GM12872 (cell line): ENCODE data around the gene BTBD2.

ENCODE experiments used
- TF ChIP-seq, protein P1 (sequence below): IDR thresholded peaks from 3 replicates; pipeline ENCODE4 v1.5.1; 2011; ENCODE audit warnings: low read depth, mild to moderate bottlenecking, low read length, moderate library complexity; ENCODE audit not compliant: insufficient read depth

The BTBD2 gene

DNA sequence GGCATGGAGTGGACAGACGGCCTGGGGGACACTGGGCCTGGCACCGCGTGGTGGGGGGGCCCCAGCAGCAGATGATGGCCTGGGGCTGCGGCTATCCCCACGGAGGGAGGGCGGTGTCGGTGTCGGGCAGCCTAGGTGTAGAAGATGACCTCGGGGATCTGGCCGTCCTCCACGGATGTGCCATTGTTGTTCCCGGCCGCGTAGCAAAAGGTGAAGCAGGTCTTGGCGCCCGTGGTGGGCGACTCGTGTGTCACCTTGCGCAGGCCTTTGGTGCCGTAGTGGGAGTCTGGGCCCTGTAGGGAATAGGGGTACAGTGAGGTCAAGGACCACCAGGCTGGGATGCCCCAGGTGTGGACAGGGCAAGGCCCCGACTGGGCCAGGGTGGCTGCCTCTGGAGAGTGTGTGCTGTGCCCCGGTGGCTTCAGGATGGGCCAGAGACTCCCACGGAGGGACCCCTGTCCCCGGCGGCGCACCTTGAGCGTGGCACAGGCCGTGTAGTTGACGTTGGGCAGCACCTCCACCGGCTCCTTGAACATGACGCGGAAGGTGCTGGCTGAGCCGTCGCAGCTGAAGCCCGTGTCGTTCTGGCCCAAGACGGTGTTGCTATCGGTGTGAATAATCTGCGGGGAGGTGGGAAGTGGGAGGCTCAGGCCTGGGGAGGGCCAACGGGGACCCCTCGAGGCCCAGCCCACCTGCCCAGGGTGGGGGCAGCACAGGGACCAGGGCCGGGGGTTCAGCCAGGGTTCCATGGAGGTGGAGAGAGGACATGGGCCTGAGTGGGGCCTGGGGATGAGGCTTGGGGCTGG, 29.0 kb downstream of the BTBD2 start:
- TF ChIP-seq, protein P1, sequence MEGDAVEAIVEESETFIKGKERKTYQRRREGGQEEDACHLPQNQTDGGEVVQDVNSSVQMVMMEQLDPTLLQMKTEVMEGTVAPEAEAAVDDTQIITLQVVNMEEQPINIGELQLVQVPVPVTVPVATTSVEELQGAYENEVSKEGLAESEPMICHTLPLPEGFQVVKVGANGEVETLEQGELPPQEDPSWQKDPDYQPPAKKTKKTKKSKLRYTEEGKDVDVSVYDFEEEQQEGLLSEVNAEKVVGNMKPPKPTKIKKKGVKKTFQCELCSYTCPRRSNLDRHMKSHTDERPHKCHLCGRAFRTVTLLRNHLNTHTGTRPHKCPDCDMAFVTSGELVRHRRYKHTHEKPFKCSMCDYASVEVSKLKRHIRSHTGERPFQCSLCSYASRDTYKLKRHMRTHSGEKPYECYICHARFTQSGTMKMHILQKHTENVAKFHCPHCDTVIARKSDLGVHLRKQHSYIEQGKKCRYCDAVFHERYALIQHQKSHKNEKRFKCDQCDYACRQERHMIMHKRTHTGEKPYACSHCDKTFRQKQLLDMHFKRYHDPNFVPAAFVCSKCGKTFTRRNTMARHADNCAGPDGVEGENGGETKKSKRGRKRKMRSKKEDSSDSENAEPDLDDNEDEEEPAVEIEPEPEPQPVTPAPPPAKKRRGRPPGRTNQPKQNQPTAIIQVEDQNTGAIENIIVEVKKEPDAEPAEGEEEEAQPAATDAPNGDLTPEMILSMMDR = no peak

DNA sequence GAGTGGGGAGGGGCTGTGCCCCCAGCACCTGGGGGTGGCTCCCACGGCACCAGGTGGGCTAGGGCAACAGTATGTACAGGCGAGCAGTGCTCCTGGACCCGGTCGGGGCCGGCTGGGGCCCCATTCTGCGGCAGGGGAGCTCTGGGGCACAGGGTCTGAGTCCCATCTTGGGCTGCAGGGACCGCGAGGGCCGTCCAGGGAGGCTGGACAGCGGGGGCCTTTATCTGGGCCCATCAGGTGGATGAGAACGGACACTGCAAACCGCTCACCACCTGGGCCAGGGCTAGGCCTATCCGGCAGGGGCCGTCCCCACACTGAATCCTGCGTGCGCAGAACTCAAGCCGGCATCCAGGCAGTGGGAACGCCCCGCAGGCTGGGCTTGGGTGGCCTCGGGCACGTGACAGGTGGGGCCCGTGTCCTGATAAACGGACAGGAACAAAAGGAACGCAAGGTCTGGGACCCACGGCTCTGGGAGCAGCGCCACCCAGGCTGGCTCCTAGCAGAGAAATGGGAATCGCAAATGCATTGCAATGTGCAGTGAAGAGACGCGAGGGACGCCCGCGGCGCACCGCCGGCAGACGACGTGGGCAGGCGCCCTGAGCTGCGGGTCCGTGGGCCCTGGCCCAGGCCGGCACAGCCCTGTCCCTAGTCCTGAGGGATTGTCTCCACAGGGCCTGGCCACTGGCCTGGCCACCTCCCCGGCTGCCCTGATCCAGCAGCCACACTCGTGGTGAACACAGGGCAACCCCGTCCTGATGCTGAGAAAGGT, 29.7 kb downstream of the BTBD2 start:
- TF ChIP-seq, protein P1 = no peak

DNA sequence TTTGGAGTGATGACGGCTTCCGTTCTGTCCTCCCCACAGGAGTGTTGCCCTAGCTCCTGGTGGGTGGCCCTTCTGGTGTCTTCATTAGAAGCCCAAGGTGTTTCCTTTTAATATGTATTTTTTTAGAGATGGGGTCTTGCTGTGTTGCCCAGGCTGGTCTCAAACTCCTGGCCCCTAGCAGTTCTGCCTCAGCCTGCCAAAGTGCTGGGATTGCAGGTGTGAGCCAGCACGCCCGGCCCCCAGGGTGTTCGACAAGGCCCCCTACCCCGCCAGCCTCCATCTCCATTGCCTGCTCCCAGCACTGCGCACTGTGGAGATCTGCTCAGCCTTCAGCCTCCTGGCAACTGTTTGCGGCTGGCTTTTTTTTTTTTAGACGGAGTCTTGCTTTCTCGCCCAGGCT, 31.2 kb downstream of the BTBD2 start:
- TF ChIP-seq, protein P1 = no peak

GRCh38 chr19:1981253-1981652, 34.3 kb downstream of the BTBD2 start:
- TF ChIP-seq, protein P1 = no peak

GRCh38 chr19:1980809-1981181, 34.7 kb downstream of the BTBD2 start:
- TF ChIP-seq, protein P1 = no peak

DNA sequence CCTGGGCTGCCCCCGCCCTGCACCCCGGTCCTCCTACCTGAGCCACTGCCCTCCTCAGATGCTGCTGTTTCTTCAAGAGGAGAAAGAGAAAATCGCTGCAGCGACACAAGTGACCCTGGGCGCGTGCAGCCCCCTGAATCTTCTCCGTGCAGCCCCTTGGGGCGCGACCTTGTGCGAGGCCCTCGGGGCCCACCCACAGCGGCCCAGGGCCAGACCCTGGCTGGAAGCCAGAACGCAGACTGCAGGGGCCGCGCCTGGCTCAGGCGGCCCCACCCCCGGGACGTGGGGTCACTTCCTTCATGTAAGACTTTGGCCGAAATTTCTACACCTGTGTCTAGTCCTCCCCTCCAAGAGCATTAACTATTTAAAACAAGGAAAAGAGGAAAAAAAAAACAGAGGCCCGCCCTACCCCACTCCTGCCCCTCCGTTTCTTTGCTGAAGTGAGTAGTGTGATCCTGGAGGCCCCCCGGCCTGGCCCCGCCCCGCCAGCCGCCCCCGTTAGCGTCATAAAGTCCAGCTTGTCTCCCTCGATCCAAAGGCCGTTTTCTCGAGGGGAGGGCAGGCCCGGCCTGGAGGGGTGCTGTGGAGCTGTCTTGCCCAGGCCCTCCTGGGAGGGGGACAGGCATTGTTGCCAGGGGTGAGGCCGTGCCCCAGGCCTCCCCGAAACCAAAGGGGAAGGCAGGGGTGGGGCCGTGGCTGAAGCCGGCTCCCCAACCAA, 35.3 kb downstream of the BTBD2 start:
- TF ChIP-seq, protein P1 = no peak

DNA sequence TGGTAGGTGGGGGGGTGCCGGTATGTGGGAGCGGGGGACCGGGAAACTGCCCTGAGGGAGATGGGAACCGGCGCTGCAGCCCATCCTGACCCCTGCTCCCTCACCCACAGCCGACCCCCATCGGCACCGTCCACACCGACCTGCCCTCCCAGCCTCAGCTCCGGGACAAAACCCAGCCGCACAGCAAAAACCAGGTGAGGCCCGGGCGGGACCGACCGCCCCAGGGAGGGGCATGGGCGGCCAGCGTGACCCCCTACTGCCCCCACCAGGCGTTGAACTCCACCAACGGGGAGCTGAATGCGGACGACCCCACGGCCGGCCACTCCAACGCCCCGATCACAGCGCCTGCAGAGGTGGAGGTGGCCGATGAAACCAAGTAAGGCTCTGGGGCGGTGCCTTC, 35.9 kb downstream of the BTBD2 start:
- TF ChIP-seq, protein P1 = no peak
